ENCODE data around the gene TMEM239.
"Not testable (repeated sequence)": the region's sequence is repeated elsewhere in the genome, so short reads cannot be mapped to it uniquely, and the experiment has no call there.

TMEM239 gene

GRCh38 chr20:2816030-2816582 is at the start of gene TMEM239:
Gene TMEM239 (plus strand): TSS chr20:2816364. CDS start chr20:2816555, 191 bp downstream.
- DNase-seq (ENCODE audit: low read depth in 2 of 2), result no peak

DNA sequence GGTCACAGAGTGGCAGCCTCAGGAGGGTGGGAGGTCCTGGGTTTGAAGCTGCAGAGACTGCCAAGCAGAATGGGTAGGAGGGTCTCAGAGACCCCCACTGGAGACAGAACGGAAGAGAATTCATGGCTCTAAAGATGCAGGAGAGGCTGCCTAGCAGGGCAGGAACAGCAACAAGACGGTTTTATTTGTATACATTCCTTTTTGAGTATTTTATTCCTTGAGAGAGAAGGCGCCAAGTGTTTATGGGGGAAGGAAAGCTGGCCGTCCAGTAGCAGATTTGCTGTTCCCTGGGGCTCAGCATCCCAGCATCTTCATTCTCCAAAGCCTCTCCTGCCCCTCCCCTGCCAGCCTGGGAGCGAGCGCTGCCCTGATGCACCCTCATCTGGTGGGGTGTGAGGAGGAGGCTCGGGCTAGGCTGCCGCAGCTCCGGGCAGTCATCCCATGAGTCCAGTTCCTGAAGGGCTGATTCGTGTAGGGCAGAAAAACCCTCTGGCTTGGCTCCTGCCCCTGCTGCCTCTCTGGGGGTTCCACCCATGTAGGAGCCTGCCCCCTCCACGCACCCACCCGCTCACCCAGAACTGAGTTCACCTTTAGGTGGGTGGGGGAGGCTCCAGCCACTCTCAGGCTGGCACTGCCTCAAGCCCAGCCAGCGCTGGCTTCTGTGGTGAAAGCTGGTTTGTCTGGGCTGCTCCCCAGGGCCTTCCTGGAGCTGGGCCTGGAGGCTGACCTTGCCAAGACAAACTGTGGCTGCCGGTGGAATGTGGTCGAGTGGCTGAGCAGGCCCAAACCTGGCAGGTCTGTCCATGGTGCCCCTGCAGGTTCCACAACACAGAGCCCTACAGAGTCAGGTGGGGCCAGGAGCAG is 48.2 kb upstream of the TMEM239 start:
- DNase-seq (ENCODE audit: low read depth in 2 of 2), result no peak

DNA sequence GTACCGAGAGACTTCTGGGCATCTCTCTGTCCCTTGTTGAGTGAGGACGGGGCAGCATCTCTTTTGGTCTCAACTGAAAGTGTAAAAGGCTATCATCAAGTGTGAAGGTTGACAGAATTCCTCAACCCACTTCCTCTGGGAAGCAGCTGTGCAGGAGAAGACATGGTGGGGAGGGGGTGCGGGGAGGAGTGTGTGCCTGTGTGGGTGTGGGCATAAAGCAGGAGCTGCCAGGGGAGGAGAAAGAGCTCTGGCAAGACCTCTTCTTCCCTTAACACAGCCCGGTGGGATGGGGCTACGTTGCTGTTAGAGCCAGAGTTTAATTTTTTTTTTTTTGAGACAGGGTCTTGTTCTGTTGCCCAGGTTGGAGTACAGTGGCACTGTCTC is 47.5 kb upstream of the TMEM239 start:
- no peak for DNase-seq (ENCODE audit: low read depth in 2 of 2)

DNA sequence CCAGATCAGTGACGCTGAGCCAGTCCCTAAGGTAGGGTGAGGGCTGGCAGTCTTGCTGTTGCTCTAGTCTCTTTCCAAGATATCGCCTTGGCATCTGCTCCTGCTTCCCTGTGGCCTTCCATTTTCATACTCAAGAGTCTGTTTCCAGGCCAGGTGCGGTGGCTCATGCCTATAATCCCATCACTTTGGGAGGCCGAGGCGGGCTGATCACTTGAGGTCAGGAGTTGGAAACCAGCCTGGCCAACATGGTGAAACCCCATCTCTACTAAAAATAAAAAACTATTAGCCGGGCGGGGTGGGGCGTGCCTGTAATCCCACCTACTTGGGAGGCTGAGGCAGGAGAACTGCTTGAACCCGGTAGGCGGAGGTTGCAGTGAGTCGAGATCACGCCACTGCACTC is 46.1 kb upstream of the TMEM239 start:
- not testable (repeated sequence) for DNase-seq (ENCODE audit: low read depth in 2 of 2)

- DNase-seq (ENCODE audit: low read depth in 2 of 2), result no peak
Measured at GRCh38 chr20:2771631-2772080, 44.5 kb upstream of the TMEM239 start.

DNA sequence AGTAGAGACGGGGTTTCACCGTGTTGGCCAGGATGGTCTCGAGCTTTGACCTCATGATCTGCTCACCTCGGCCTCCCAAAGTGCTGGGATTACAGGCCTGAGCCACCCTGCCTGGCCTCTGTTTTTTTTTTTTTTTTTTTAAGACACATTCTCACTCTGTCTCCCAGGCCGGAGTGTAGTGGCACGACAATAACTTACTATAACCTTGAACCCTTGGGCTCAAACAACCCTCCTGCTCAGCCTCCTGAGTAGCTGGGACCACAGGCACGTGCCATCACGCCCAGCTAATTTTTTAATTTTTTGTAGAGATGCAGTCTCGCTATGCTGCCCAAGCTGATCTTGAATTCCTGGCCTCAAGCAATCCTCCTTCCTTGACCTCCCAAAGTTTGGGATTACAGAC is 42.4 kb upstream of the TMEM239 start:
- DNase-seq (ENCODE audit: low read depth in 2 of 2), result no peak

DNA sequence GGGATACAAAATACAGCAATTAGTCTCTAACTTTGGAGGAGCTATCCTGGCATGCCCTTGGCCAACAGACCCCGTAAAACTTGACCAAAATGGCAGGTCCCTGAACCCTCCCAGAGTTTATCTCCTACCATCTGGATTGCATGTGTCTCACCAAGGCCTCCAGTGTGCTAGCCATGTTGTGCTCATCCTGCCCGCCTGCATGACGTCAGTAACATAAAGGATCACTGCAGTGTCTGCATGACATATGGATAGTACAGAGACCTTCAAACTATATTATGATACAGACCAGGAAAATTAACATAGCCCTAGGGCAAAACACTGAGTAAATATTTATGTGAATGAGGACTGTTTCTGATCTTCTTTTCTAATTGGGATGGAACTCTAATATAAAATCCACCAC is 41.0 kb upstream of the TMEM239 start:
- DNase-seq (ENCODE audit: low read depth in 2 of 2), result no peak

GRCh38 chr20:2778602-2779321 is 37.4 kb upstream of the TMEM239 start:
- DNase-seq (ENCODE audit: low read depth in 2 of 2), result no peak

- no peak for DNase-seq (ENCODE audit: low read depth in 2 of 2)
Measured at GRCh38 chr20:2780948-2781347, 35.2 kb upstream of the TMEM239 start.

- DNase-seq (ENCODE audit: low read depth in 2 of 2), result no peak
Measured at GRCh38 chr20:2783908-2784566, 32.1 kb upstream of the TMEM239 start.

DNA sequence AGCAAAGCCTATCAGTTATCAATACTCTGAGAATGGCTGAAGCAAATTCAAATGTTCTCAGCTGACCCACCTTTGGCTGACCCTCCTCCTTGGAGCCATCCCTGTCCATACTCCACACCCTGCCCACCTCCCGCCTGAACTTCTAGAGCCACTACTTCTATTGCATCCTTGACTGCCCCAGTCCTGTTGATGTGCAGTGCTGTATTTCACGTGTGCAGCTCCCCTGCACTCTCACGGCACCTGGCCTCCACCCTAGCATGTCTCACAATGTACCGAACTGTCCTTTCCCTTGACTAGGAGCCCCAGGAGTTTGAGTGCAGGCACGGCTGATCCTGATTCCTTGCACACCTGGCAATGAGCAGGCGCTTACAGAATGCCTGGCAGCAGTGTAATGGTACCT is 22.7 kb upstream of the TMEM239 start:
- DNase-seq (ENCODE audit: low read depth in 2 of 2), result no peak

- DNase-seq (ENCODE audit: low read depth in 2 of 2), result no peak
Measured at GRCh38 chr20:2794202-2794748, 21.9 kb upstream of the TMEM239 start.

GRCh38 chr20:2794866-2795447 is 21.2 kb upstream of the TMEM239 start:
- no peak for DNase-seq (ENCODE audit: low read depth in 2 of 2)

DNA sequence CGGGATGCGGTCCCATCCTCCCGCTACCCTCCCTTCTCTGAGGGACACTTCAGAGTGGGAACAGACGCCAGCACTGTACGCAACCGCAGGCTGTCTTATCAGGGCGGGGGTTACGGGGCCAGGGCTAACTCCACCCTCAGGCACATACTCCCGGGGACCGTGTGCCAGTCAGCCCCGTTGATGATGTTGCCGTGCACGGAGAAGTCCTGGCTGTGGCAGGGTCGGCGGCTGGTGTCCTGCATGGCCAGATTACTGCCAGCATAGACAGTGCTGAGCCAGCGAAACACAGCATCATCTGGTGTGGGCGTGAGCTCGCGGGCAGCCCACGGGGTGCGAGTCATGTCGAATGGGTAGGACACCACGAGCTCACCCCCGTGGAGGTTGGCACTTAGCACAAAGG is 20.7 kb upstream of the TMEM239 start:
- DNase-seq (ENCODE audit: low read depth in 2 of 2), result no peak

DNA sequence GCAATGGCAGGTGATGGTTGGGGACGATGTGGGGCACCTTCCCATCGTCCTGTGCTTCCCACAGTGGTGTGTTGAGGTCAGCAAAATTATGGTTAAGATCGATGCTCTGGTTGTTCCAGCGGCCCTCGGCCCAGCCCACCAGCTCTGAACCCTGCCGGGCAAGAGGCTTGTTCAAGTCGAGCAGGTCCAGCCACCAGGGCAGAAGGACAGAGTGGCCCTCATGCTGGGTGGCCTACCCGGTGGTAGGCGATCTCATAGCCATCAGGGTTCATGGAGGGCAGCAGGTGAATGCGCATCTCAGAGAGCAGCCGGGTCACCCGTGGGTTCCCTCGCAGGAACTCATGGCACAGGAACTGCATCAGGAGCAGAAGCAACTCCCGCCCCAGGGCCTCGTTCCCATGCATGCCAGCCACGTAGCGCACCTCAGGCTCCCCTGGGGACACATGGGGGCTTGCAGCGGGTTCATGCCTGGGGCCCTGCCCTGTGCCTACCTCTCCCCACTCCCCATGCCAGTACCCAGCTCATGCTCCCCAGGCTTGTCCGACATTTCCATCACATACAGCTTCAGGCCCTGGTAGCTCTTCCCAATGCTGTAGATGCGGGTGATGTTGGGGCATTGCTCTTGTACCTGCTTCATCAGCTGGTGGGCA is 20.0 kb upstream of the TMEM239 start:
- no peak for DNase-seq (ENCODE audit: low read depth in 2 of 2)

DNA sequence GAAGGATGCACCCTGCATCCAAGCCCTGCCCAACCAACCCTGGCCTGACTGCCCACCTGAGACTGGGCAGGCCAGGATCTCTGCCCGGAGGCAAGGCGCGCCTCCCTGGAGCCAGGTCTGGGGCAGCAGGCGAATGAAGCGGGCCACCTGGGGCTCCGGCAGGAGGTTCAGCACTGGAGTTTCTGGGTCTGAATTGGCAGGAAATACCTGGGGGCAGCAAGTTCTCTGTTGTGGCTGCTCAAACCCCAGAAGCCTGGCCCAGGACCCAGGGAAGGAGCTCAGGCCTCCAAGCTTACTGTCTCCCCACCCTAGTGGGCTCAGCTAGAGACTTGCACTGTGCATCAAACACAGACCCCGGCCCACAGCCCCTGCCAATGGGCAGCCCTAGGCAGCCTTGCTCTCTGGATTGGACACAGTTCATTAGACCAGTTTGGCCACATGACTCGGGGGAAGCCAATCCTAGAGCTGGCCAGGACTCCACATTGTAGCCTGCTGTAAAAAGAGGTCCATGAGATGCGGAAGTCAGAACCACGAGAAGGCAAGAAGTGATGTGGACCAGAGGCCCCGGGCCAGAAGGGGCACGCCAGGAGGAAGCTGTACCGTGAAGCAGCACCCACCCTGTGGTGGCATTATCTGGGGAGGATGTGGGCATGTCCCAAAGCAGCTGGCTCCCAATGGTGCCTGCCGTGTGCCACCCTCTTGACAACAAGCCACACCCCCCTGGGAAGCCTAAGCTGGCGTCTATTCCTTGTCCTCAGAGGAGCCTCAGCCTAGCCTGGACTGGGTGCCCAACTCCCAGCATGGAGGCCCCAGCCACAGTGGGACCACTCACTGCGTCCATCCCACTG is 18.8 kb upstream of the TMEM239 start:
- DNase-seq (ENCODE audit: low read depth in 2 of 2), result no peak

GRCh38 chr20:2798095-2798805 is 17.9 kb upstream of the TMEM239 start:
- no peak for DNase-seq (ENCODE audit: low read depth in 2 of 2)

GRCh38 chr20:2798814-2799213 is 17.4 kb upstream of the TMEM239 start:
- no peak for DNase-seq (ENCODE audit: low read depth in 2 of 2)

DNA sequence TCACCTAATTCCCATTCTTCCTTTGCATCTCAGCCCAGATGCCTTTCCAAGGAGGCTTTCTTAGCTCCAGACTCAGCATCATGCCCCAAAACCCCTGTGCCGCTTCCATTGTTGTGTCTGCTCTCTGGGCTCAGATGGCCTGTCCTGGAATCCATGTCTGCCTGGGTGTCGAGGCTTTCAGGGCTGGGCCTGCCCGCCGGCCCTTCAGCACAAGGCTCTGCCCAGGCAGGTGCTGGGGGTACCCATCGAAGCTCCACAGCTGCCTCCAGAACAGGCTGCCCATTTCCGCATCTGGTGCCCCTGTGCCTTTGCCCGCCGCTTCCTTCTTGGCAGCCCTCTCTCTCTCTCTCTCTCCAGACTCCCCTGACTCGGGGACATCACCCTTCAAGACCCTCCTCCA is 16.9 kb upstream of the TMEM239 start:
- DNase-seq (ENCODE audit: low read depth in 2 of 2), result no peak

Measured in stimulated activated CD4-positive, alpha-beta T cell treated with anti-CD3 and anti-CD28 coated beads, Interleukin-4, amount 100 ng/mL, for 48 hours (primary cell).